NCI-H524 (cell line): ENCODE data around the gene PBX1.

Source experiments
- DNase-seq, 2 experiments: peaks; one replicate each; lab custom pipeline; 2025; lab: John Stamatoyannopoulos, UW

The PBX1 gene

GRCh38 chr1:164723296-164723798, 164.4 kb downstream of the PBX1 start:
- DNase-seq, result peak in 1 of 2 experiments; percentile 32

- no peak for DNase-seq
Measured at GRCh38 chr1:164725401-164725800, 166.4 kb downstream of the PBX1 start.

- no peak for DNase-seq
Measured at GRCh38 chr1:164726235-164726634, 167.3 kb downstream of the PBX1 start.

GRCh38 chr1:164728719-164729118, 169.7 kb downstream of the PBX1 start:
- no peak for DNase-seq

- DNase-seq, result no peak
Measured at GRCh38 chr1:164731161-164731876, 172.3 kb downstream of the PBX1 start.

- no peak for DNase-seq
Measured at GRCh38 chr1:164733070-164733469, 174.1 kb downstream of the PBX1 start.

GRCh38 chr1:164733734-164734133, 174.8 kb downstream of the PBX1 start:
- DNase-seq, result no peak

- DNase-seq, result no peak
Measured at GRCh38 chr1:164735315-164736052, 176.5 kb downstream of the PBX1 start.

GRCh38 chr1:164736137-164736536, 177.2 kb downstream of the PBX1 start:
- no peak for DNase-seq

GRCh38 chr1:164739189-164739588, 180.2 kb downstream of the PBX1 start:
- no peak for DNase-seq

GRCh38 chr1:164740000-164740526, 181.1 kb downstream of the PBX1 start:
- DNase-seq, result no peak

GRCh38 chr1:164742745-164743144, 183.8 kb downstream of the PBX1 start:
- no peak for DNase-seq

- DNase-seq, result no peak
Measured at GRCh38 chr1:164743976-164744375, 185.0 kb downstream of the PBX1 start.

GRCh38 chr1:164745736-164746135, 186.8 kb downstream of the PBX1 start:
- DNase-seq, result no peak

- no peak for DNase-seq
Measured at GRCh38 chr1:164746632-164747031, 187.6 kb downstream of the PBX1 start.

- no peak for DNase-seq
Measured at GRCh38 chr1:164748253-164748899, 189.4 kb downstream of the PBX1 start.

GRCh38 chr1:164753521-164754077, 194.6 kb downstream of the PBX1 start:
- no peak for DNase-seq

GRCh38 chr1:164754088-164754600, 195.2 kb downstream of the PBX1 start:
- no peak for DNase-seq

- DNase-seq, result peak in 1 of 2 experiments; percentile 5
Measured at GRCh38 chr1:164755690-164756089, 196.7 kb downstream of the PBX1 start.

- DNase-seq, result no peak
Measured at GRCh38 chr1:164756741-164757140, 197.8 kb downstream of the PBX1 start.

- DNase-seq, result no peak
Measured at GRCh38 chr1:164757625-164758024, 198.6 kb downstream of the PBX1 start.
